ENCODE measurements around the gene RIMS4. TPM values are rescaled to one million over a fixed set of nuclear protein-coding genes. Genes with fewer than 3 reads are reported as not detected.

Gene RIMS4
- total and polyA plus RNA-seq, 7 donors: 0.01 to 0.73 (median 0.16) TPM

GRCh38 chr20:44835116-44835515 lies 24.8 kb upstream of the RIMS4 start:
- Histone ChIP-seq H3K4me1 (no peaks in the 10 kb centered on the region), H3K27ac (no peak overlapping the region), H3K9me3 (no peaks in the 10 kb centered on the region), H3K27me3 (ENCODE audit: insufficient read depth in 3 of 3, low read length in 2 of 3) (peaks cover 0 to 27% (median 0%) of the 10 kb centered on the region in 3 donors), H3K4me3 (no peak overlapping the region), H3K36me3 (ENCODE audit: insufficient read depth in 1 of 2, low read depth in 1 of 2) (no peaks in the 10 kb centered on the region)
- ATAC-seq: no peak
- TF ChIP-seq, protein P1, sequence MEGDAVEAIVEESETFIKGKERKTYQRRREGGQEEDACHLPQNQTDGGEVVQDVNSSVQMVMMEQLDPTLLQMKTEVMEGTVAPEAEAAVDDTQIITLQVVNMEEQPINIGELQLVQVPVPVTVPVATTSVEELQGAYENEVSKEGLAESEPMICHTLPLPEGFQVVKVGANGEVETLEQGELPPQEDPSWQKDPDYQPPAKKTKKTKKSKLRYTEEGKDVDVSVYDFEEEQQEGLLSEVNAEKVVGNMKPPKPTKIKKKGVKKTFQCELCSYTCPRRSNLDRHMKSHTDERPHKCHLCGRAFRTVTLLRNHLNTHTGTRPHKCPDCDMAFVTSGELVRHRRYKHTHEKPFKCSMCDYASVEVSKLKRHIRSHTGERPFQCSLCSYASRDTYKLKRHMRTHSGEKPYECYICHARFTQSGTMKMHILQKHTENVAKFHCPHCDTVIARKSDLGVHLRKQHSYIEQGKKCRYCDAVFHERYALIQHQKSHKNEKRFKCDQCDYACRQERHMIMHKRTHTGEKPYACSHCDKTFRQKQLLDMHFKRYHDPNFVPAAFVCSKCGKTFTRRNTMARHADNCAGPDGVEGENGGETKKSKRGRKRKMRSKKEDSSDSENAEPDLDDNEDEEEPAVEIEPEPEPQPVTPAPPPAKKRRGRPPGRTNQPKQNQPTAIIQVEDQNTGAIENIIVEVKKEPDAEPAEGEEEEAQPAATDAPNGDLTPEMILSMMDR (IDR thresholded peaks at IDR 0.05): no peak
- DNase-seq: no peak
- 12 to 28% (median 14%) methylated on average over 1 of the region's 1 CpG for WGBS, 3 donors
- intact Hi-C loops (cut with DNase I): no loop called here

- DNase-seq: no peak
- ATAC-seq: no peak
- no peaks in the 10 kb centered on the region for H3K4me1 ChIP-seq
- 75 to 83% (median 76%) methylated on average over 2 of the region's 2 CpGs for WGBS, 3 donors
- no peak overlapping the region for H3K27ac ChIP-seq
- peaks cover 0 to 28% (median 0%) of the 10 kb centered on the region in 3 donors for H3K27me3 ChIP-seq (ENCODE audit: insufficient read depth in 3 of 3, low read length in 2 of 3)
- H3K4me3 ChIP-seq: no peak overlapping the region
- TF ChIP-seq, protein P1 (IDR thresholded peaks at IDR 0.05): no peak
- no peaks in the 10 kb centered on the region for H3K36me3 ChIP-seq (ENCODE audit: insufficient read depth in 1 of 2, low read depth in 1 of 2)
- intact Hi-C loops (cut with DNase I): no loop called here
- no peaks in the 10 kb centered on the region for H3K9me3 ChIP-seq
Measured at GRCh38 chr20:44834693-44835092, 24.3 kb upstream of the RIMS4 start.

GRCh38 chr20:44833437-44833836 lies 23.1 kb upstream of the RIMS4 start:
- no peak overlapping the region for H3K4me3 ChIP-seq
- intact Hi-C loops (cut with DNase I): no loop called here

GRCh38 chr20:44832724-44833123 lies 22.4 kb upstream of the RIMS4 start:
- TF ChIP-seq, protein P1 (IDR thresholded peaks at IDR 0.05): no peak
- peak in 3 of 4 donors; percentile 44 to 70 (median 46) for ATAC-seq
- no peaks in the 10 kb centered on the region for H3K9me3 ChIP-seq

More at GRCh38 chr20:44833437-44833836, 23.1 kb upstream of the RIMS4 start:
- Histone ChIP-seq H3K27ac (no peak overlapping the region), H3K9me3 (no peaks in the 10 kb centered on the region), H3K27me3 (ENCODE audit: insufficient read depth in 3 of 3, low read length in 2 of 3) (peaks cover 0 to 31% (median 0%) of the 10 kb centered on the region in 3 donors), H3K36me3 (ENCODE audit: insufficient read depth in 1 of 2, low read depth in 1 of 2) (no peaks in the 10 kb centered on the region), H3K4me1 (no peaks in the 10 kb centered on the region)
- DNase-seq (no peak), ATAC-seq (no peak)
- 91 to 96% (median 94%) methylated on average over 1 of the region's 1 CpG for WGBS, 3 donors
- TF ChIP-seq, protein P1 (IDR thresholded peaks at IDR 0.05): no peak

GRCh38 chr20:44830995-44831394 lies 20.6 kb upstream of the RIMS4 start:
- DNase-seq: no peak
- H3K27ac ChIP-seq: no peak overlapping the region
- TF ChIP-seq, protein P1 (IDR thresholded peaks at IDR 0.05): no peak
- no peaks in the 10 kb centered on the region for H3K9me3 ChIP-seq
- H3K36me3 ChIP-seq (ENCODE audit: insufficient read depth in 1 of 2, low read depth in 1 of 2): no peaks in the 10 kb centered on the region
- 19 to 47% (median 31%) methylated on average over 1 of the region's 1 CpG for WGBS, 3 donors
- ATAC-seq: no peak
- H3K4me3 ChIP-seq: no peak overlapping the region
- peaks cover 0 to 17% (median 0%) of the 10 kb centered on the region in 3 donors for H3K27me3 ChIP-seq (ENCODE audit: insufficient read depth in 3 of 3, low read length in 2 of 3)
- H3K4me1 ChIP-seq: no peaks in the 10 kb centered on the region
- intact Hi-C loops (cut with DNase I): no loop called here

More at GRCh38 chr20:44832724-44833123, 22.4 kb upstream of the RIMS4 start:
- H3K27ac ChIP-seq: no peak overlapping the region
- H3K36me3 ChIP-seq (ENCODE audit: insufficient read depth in 1 of 2, low read depth in 1 of 2): no peaks in the 10 kb centered on the region
- no peak overlapping the region for H3K4me3 ChIP-seq
- no peaks in the 10 kb centered on the region for H3K4me1 ChIP-seq
- WGBS, 3 donors: 17 to 31% (median 27%) methylated on average over 3 of the region's 3 CpGs
- intact Hi-C loops (cut with DNase I): no loop called here
- peaks cover 0 to 31% (median 0%) of the 10 kb centered on the region in 3 donors for H3K27me3 ChIP-seq (ENCODE audit: insufficient read depth in 3 of 3, low read length in 2 of 3)
- DNase-seq: no peak
